ENCODE data around the gene TREML2. TPM values are rescaled to one million over a fixed set of nuclear protein-coding genes. Genes with fewer than 3 reads are reported as not detected.

The TREML2 gene
- total RNA-seq, 1 experiment from 2014 or later = not detected

- no peak for TF ChIP-seq CBX3 (IDR thresholded peaks at IDR 0.05; ENCODE audit: low read depth)
- TF ChIP-seq TCF7L2 (IDR thresholded peaks at IDR 0.05; ENCODE audit: borderline replicate concordance, extremely low read depth, insufficient read depth, insufficient read length) = no peak
- TF ChIP-seq, protein P1, sequence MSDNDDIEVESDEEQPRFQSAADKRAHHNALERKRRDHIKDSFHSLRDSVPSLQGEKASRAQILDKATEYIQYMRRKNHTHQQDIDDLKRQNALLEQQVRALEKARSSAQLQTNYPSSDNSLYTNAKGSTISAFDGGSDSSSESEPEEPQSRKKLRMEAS (IDR thresholded peaks at IDR 0.05) = no peak
- TF ChIP-seq ZNF274 (IDR thresholded peaks at IDR 0.05; ENCODE audit: low read depth, low read length) = no peak
- no peak for TF ChIP-seq POLR2A (IDR thresholded peaks at IDR 0.05; ENCODE audit: borderline replicate concordance, extremely low read depth, insufficient read depth, insufficient read length)
- TF ChIP-seq EZH2 (IDR thresholded peaks at IDR 0.05) = no peak
- TF ChIP-seq CEBPB (IDR thresholded peaks at IDR 0.05; ENCODE audit: low read depth) = no peak
- TF ChIP-seq JUND (IDR thresholded peaks at IDR 0.05) = no peak
- TF ChIP-seq ZFX (IDR thresholded peaks at IDR 0.05) = no peak
- no peak for TF ChIP-seq REST (IDR thresholded peaks at IDR 0.05; ENCODE audit: low read depth)
- TF ChIP-seq EGR1 (IDR thresholded peaks at IDR 0.05; ENCODE audit: low read depth) = no peak
- Histone ChIP-seq H3K4me2 (ENCODE audit: low read length) (no peak overlapping the region), H4K20me1 (ENCODE audit: insufficient read depth) (no peaks in the 10 kb centered on the region), H3K9me3 (ENCODE audit: control insufficient read depth in 1 of 2, insufficient read depth in 1 of 2, low read depth in 1 of 2, low read length in 2 of 2) (no peaks in the 10 kb centered on the region), H3K27me3 (ENCODE audit: insufficient read depth, low read length) (peaks cover 36% of the 10 kb centered on the region), H3K27ac (ENCODE audit: low read depth, low read length) (no peak overlapping the region), H3K36me3 (ENCODE audit: control insufficient read depth in 1 of 2, insufficient read depth in 2 of 2, low read length in 2 of 2) (no peaks in the 10 kb centered on the region), H3K79me2 (ENCODE audit: insufficient read depth, low read length) (no peaks in the 10 kb centered on the region), H3K9me2 (ENCODE audit: insufficient read depth) (no peaks in the 10 kb centered on the region), H3K4me1 (ENCODE audit: control insufficient read depth in 1 of 2, insufficient read depth in 2 of 2, low read length in 2 of 2) (no peaks in the 10 kb centered on the region), H2AFZ (ENCODE audit: low read depth, low read length, poor library complexity, severe bottlenecking) (no peak overlapping the region), H3K4me3 (replicated peaks in 1 of 2; ENCODE audit: low read depth in 1 of 2, low read length in 2 of 2) (no peak overlapping the region), H3K9ac (ENCODE audit: low read length) (no peak overlapping the region)
- POLR2A ChIA-PET = interaction anchor here (0.5 kb wide), 1 partner anchor 106 kb away, joined by 3 read pairs; no protein-coding TSS in a partner anchor
- no TSS peak for BruUV-seq (replicated peaks)
- RAD21 ChIA-PET (ENCODE audit: low non-redundant PET in 1 of 2, low total read pairs in 2 of 2, uncharacterized antibody in 2 of 2, unreplicated experiment in 2 of 2) = no interaction called here
- intact Hi-C loops (cut with micrococcal nuclease) = no loop called here
- CTCF ChIA-PET = interaction anchor here (1.3 kb wide), 1 partner anchor 8 kb away, joined by 5 read pairs; no protein-coding TSS in a partner anchor
- ATAC-seq (no peak), DNase-seq (ENCODE audit: low read depth, low spot score) (no peak)
These were observed 1.2 kb downstream of the TREML2 start for GRCh38 chr6:41199552-41200246.
